ENCODE measurements around the gene TMEM207. TPM values are rescaled to one million over a fixed set of nuclear protein-coding genes. Genes with fewer than 3 reads are reported as not detected.

Gene TMEM207
- total RNA-seq, 1 experiment from 2014 or later, result not detected

DNA sequence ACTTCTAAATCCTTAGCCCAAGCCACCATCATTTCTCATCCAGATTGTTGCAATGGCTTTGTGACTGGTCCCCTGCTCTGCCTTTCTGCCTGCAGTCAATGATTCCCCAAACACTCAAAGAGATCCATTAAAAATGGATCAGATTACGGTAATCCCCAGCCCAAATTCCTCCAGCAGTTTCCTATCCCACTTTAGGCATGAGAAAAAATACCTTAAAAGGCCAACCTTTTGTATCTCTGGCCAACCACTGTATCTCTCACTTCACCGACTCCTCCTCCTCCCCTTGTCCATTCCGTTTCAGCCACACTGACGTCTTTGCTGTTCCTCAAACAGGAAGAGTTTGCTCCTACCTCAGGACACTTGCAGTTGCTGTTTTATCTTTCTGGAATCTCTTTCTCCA lies 43.3 kb upstream of the TMEM207 start:
- H3K9me3 ChIP-seq (ENCODE audit: control insufficient read depth in 1 of 2, insufficient read depth in 1 of 2, low read depth in 1 of 2, low read length in 2 of 2), result no peaks in the 10 kb centered on the region

DNA sequence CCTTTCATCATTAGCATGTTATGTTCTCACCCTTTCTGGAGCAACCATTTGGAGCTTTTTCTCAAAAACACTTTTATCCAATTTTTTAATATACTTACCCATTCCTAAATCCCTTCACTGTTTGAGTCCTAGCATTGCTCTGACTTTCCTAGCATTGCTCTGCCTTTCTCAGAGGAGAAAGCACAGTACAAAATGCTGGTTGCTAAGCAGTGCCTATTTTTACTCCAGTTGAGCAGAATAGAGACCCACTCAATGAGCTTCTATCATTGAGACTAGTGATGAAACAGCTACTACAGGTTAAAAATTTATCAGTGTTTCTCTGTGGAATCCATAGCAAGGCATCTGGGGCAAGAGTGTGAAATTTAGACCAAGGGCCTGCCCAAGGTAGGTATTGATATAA lies 42.4 kb upstream of the TMEM207 start:
- intact Hi-C loops (cut with micrococcal nuclease), result no loop called here
- no peaks in the 10 kb centered on the region for H3K79me2 ChIP-seq (ENCODE audit: insufficient read depth, low read length)
- ChIA-PET RAD21 (ENCODE audit: low non-redundant PET in 1 of 2, low total read pairs in 2 of 2, uncharacterized antibody in 2 of 2, unreplicated experiment in 2 of 2) (no interaction called here), CTCF (no interaction called here), POLR2A (no interaction called here)
- H3K36me3 ChIP-seq (ENCODE audit: control insufficient read depth in 1 of 2, insufficient read depth in 2 of 2, low read length in 2 of 2), result no peaks in the 10 kb centered on the region
- ATAC-seq, result no peak
- H3K27me3 ChIP-seq (ENCODE audit: insufficient read depth, low read length), result no peaks in the 10 kb centered on the region
- H3K9me3 ChIP-seq (ENCODE audit: control insufficient read depth in 1 of 2, insufficient read depth in 1 of 2, low read depth in 1 of 2, low read length in 2 of 2), result no peaks in the 10 kb centered on the region
- H3K27ac ChIP-seq (ENCODE audit: low read depth, low read length), result no peak overlapping the region
- no peak for DNase-seq (ENCODE audit: low read depth, low spot score)
- H3K4me3 ChIP-seq (replicated peaks in 1 of 2; ENCODE audit: low read depth in 1 of 2, low read length in 2 of 2), result no peak overlapping the region
- no TSS peak for BruUV-seq (replicated peaks)
- no peaks in the 10 kb centered on the region for H3K9me2 ChIP-seq (ENCODE audit: insufficient read depth)
- no peak overlapping the region for H3K9ac ChIP-seq (ENCODE audit: low read length)
- no peak overlapping the region for H3K4me2 ChIP-seq (ENCODE audit: low read length)
- H2AFZ ChIP-seq (ENCODE audit: low read depth, low read length, poor library complexity, severe bottlenecking), result no peak overlapping the region
- no peaks in the 10 kb centered on the region for H4K20me1 ChIP-seq (ENCODE audit: insufficient read depth)
- H3K4me1 ChIP-seq (ENCODE audit: control insufficient read depth in 1 of 2, insufficient read depth in 2 of 2, low read length in 2 of 2), result peaks cover 0 to 4% of the 10 kb centered on the region in 2 experiments; a peak in 1 of 4 replicates
- TF ChIP-seq POLR2A (IDR thresholded peaks at IDR 0.05; ENCODE audit: borderline replicate concordance, extremely low read depth, insufficient read depth, insufficient read length), result no peak
- TF ChIP-seq ELF1 (IDR thresholded peaks at IDR 0.05; ENCODE audit: borderline replicate concordance, low read depth), result no peak
- no peak for TF ChIP-seq CEBPB (IDR thresholded peaks at IDR 0.05; ENCODE audit: low read depth)
- TF ChIP-seq SRF (IDR thresholded peaks at IDR 0.05; ENCODE audit: low read depth), result no peak
- no peak for TF ChIP-seq CBX3 (IDR thresholded peaks at IDR 0.05; ENCODE audit: low read depth)
- TF ChIP-seq, protein P1, sequence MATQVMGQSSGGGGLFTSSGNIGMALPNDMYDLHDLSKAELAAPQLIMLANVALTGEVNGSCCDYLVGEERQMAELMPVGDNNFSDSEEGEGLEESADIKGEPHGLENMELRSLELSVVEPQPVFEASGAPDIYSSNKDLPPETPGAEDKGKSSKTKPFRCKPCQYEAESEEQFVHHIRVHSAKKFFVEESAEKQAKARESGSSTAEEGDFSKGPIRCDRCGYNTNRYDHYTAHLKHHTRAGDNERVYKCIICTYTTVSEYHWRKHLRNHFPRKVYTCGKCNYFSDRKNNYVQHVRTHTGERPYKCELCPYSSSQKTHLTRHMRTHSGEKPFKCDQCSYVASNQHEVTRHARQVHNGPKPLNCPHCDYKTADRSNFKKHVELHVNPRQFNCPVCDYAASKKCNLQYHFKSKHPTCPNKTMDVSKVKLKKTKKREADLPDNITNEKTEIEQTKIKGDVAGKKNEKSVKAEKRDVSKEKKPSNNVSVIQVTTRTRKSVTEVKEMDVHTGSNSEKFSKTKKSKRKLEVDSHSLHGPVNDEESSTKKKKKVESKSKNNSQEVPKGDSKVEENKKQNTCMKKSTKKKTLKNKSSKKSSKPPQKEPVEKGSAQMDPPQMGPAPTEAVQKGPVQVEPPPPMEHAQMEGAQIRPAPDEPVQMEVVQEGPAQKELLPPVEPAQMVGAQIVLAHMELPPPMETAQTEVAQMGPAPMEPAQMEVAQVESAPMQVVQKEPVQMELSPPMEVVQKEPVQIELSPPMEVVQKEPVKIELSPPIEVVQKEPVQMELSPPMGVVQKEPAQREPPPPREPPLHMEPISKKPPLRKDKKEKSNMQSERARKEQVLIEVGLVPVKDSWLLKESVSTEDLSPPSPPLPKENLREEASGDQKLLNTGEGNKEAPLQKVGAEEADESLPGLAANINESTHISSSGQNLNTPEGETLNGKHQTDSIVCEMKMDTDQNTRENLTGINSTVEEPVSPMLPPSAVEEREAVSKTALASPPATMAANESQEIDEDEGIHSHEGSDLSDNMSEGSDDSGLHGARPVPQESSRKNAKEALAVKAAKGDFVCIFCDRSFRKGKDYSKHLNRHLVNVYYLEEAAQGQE (IDR thresholded peaks at IDR 0.05; ENCODE audit: low read depth), result no peak
- TF ChIP-seq ZNF274 (IDR thresholded peaks at IDR 0.05; ENCODE audit: low read depth, low read length), result no peak
- TF ChIP-seq, protein P2, sequence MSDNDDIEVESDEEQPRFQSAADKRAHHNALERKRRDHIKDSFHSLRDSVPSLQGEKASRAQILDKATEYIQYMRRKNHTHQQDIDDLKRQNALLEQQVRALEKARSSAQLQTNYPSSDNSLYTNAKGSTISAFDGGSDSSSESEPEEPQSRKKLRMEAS (IDR thresholded peaks at IDR 0.05), result no peak
- no peak for TF ChIP-seq YY1 (IDR thresholded peaks at IDR 0.05; ENCODE audit: extremely low read depth, insufficient replicate concordance, low read depth, low read length)
- TF ChIP-seq, protein P3, sequence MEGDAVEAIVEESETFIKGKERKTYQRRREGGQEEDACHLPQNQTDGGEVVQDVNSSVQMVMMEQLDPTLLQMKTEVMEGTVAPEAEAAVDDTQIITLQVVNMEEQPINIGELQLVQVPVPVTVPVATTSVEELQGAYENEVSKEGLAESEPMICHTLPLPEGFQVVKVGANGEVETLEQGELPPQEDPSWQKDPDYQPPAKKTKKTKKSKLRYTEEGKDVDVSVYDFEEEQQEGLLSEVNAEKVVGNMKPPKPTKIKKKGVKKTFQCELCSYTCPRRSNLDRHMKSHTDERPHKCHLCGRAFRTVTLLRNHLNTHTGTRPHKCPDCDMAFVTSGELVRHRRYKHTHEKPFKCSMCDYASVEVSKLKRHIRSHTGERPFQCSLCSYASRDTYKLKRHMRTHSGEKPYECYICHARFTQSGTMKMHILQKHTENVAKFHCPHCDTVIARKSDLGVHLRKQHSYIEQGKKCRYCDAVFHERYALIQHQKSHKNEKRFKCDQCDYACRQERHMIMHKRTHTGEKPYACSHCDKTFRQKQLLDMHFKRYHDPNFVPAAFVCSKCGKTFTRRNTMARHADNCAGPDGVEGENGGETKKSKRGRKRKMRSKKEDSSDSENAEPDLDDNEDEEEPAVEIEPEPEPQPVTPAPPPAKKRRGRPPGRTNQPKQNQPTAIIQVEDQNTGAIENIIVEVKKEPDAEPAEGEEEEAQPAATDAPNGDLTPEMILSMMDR (IDR thresholded peaks at IDR 0.05 in 2 of 3, conservative IDR thresholded peaks at IDR 0.05 in 1 of 3; ENCODE audit: borderline replicate concordance in 1 of 3, insufficient read depth in 1 of 3, low read depth in 2 of 3, low read length in 2 of 3), result no peak
- no peak for TF ChIP-seq POLR2AphosphoS5 (IDR thresholded peaks at IDR 0.05; ENCODE audit: low read depth, low read length)
- no peak for TF ChIP-seq EGR1 (IDR thresholded peaks at IDR 0.05; ENCODE audit: low read depth)
- no peak for TF ChIP-seq RAD21 (IDR thresholded peaks at IDR 0.05; ENCODE audit: low read depth)

More for the DNA sequence above, 43.3 kb upstream of the TMEM207 start:
- ChIA-PET POLR2A (no interaction called here), RAD21 (ENCODE audit: low non-redundant PET in 1 of 2, low total read pairs in 2 of 2, uncharacterized antibody in 2 of 2, unreplicated experiment in 2 of 2) (no interaction called here), CTCF (no interaction called here)
- no peak for DNase-seq (ENCODE audit: low read depth, low spot score)
- intact Hi-C loops (cut with micrococcal nuclease), result no loop called here
- H3K4me3 ChIP-seq (replicated peaks in 1 of 2; ENCODE audit: low read depth in 1 of 2, low read length in 2 of 2), result no peak overlapping the region
- H3K4me1 ChIP-seq (ENCODE audit: control insufficient read depth in 1 of 2, insufficient read depth in 2 of 2, low read length in 2 of 2), result peaks cover 0 to 4% of the 10 kb centered on the region in 2 experiments; a peak in 1 of 4 replicates
- ATAC-seq, result no peak
- H3K27ac ChIP-seq (ENCODE audit: low read depth, low read length), result no peak overlapping the region
- H3K27me3 ChIP-seq (ENCODE audit: insufficient read depth, low read length), result no peaks in the 10 kb centered on the region
- H2AFZ ChIP-seq (ENCODE audit: low read depth, low read length, poor library complexity, severe bottlenecking), result no peak overlapping the region
- no peaks in the 10 kb centered on the region for H4K20me1 ChIP-seq (ENCODE audit: insufficient read depth)
- H3K79me2 ChIP-seq (ENCODE audit: insufficient read depth, low read length), result no peaks in the 10 kb centered on the region
- BruUV-seq (replicated peaks), result no TSS peak
- no peak for TF ChIP-seq CBX3 (IDR thresholded peaks at IDR 0.05; ENCODE audit: low read depth)
- no peak for TF ChIP-seq POLR2AphosphoS5 (IDR thresholded peaks at IDR 0.05; ENCODE audit: low read depth, low read length)
- TF ChIP-seq CEBPB (IDR thresholded peaks at IDR 0.05; ENCODE audit: low read depth), result no peak
- no peak for TF ChIP-seq SRF (IDR thresholded peaks at IDR 0.05; ENCODE audit: low read depth)
- TF ChIP-seq SIN3A (IDR thresholded peaks at IDR 0.05; ENCODE audit: low read depth), result no peak
- TF ChIP-seq RAD21 (IDR thresholded peaks at IDR 0.05; ENCODE audit: low read depth), result no peak
- TF ChIP-seq POLR2A (IDR thresholded peaks at IDR 0.05; ENCODE audit: borderline replicate concordance, extremely low read depth, insufficient read depth, insufficient read length), result no peak
- TF ChIP-seq, protein P2 (IDR thresholded peaks at IDR 0.05), result no peak
- no peak overlapping the region for H3K9ac ChIP-seq (ENCODE audit: low read length)
- H3K9me2 ChIP-seq (ENCODE audit: insufficient read depth), result no peaks in the 10 kb centered on the region
- H3K36me3 ChIP-seq (ENCODE audit: control insufficient read depth in 1 of 2, insufficient read depth in 2 of 2, low read length in 2 of 2), result no peaks in the 10 kb centered on the region
- no peak overlapping the region for H3K4me2 ChIP-seq (ENCODE audit: low read length)

Data from HCT116 (cell line).